Subcutaneous adipose tissue (tissue), 4 donors: ENCODE data around the gene UBA6. TPM values are rescaled to one million over a fixed set of nuclear protein-coding genes. Genes with fewer than 3 reads are reported as not detected.

Experiments
- CTCF ChIP-seq: fragments of 450-650 bp; IDR thresholded peaks from one replicate; pipeline ENCODE4 v1.5.1; 2016; ENCODE audit warnings: low read depth, mild to moderate bottlenecking, control low read depth, antibody characterized with exemption, moderate library complexity
- small RNA-seq: library from RNA; depleted of rRNA; stranded (forward); fragments of <200 nt; gene quantifications from one replicate; pipeline ENCODE3, GENCODE V24; 2016
- total RNA-seq, 4 donors: library from RNA; depleted of rRNA; stranded (reverse); fragments of >200 nt; gene quantifications; one replicate each; pipeline ENCODE4 v1.1.0, GENCODE V29; 2016

Gene UBA6
- total RNA-seq, 4 donors from 2014 or later = 21.1 to 46.9 (median 25.6) TPM

- TF ChIP-seq CTCF = no peak
These were observed 125.5 kb downstream of the UBA6 start for GRCh38 chr4:67575232-67576058.

- no peak for TF ChIP-seq CTCF
These were observed 127.8 kb downstream of the UBA6 start for GRCh38 chr4:67573193-67573592.

GRCh38 chr4:67571975-67572374 is 129.0 kb downstream of the UBA6 start:
- TF ChIP-seq CTCF = no peak

- no peak for TF ChIP-seq CTCF
These were observed 130.4 kb downstream of the UBA6 start for GRCh38 chr4:67570537-67570936.

- TF ChIP-seq CTCF = no peak
These were observed 132.1 kb downstream of the UBA6 start for GRCh38 chr4:67568820-67569219.

- TF ChIP-seq CTCF = no peak
These were observed 134.6 kb downstream of the UBA6 start for GRCh38 chr4:67566335-67566734.

- TF ChIP-seq CTCF = no peak
These were observed 135.7 kb downstream of the UBA6 start for GRCh38 chr4:67565284-67565683.

Small RNA genes within 50 kb of the gene (small RNA-seq; reads per million reads assigned to genes)
- gene AC096720.1 = not detected
- gene RF00091 = not detected

Other genes starting within 250 kb of the UBA6 start
- gene CENPC, start 155.7 kb downstream of the UBA6 start, total RNA-seq = 10 to 100 TPM; 28.7 to 38.8 (median 34.8) TPM
- 1 to 10 TPM in 1 of 4 donors, under 1 TPM in 2, not detected in 1; 0.65 to 1.0 (median 0.88) TPM for gene STAP1, start 142.4 kb downstream of the UBA6 start, total RNA-seq
- not detected for gene GNRHR, start 53.2 kb upstream of the UBA6 start, total RNA-seq
- not detected for gene TMPRSS11D, start 182.8 kb upstream of the UBA6 start, total RNA-seq